Measurements from ENCODE around the gene SDR42E1. TPM values are rescaled to one million over a fixed set of nuclear protein-coding genes. Genes with fewer than 3 reads are reported as not detected.

The SDR42E1 gene
- total and polyA plus RNA-seq, 2 of the 13 experiments (the other 11 are each of a cell fraction or from before 2014, with no cell fraction given): 0.01 to 0.13 TPM

GRCh38 chr16:82050909-82051357 is 39.7 kb upstream of the SDR42E1 start (continued):
- TF ChIP-seq TFE3 (CRISPR knock-in tag; IDR thresholded peaks at IDR 0.05): no peak
- TF ChIP-seq MIXL1 (CRISPR knock-in tag; IDR thresholded peaks at IDR 0.05): no peak
- TF ChIP-seq GATA4 (IDR thresholded peaks at IDR 0.05; ENCODE audit: borderline replicate concordance, low read depth): peak; percentile 79; the same call in 1 of the 2 replicates
- no peak for TF ChIP-seq NFE2L2 (IDR thresholded peaks at IDR 0.05; ENCODE audit: low read length)
- peak; percentile 76 for TF ChIP-seq FOXP4 (CRISPR knock-in tag; IDR thresholded peaks at IDR 0.05)
- TF ChIP-seq HHEX (CRISPR knock-in tag; IDR thresholded peaks at IDR 0.05): no peak
- peak; percentile 17; the same call in 1 of the 2 replicates for TF ChIP-seq RARA (CRISPR knock-in tag; IDR thresholded peaks at IDR 0.05)
- no peak for TF ChIP-seq ZNF33B (CRISPR knock-in tag; IDR thresholded peaks at IDR 0.05)
- no peak for TF ChIP-seq RAD21 (CRISPR knock-in tag; IDR thresholded peaks at IDR 0.05)
- no peak for TF ChIP-seq TEF (CRISPR knock-in tag; IDR thresholded peaks at IDR 0.05)
- TF ChIP-seq ZSCAN29 (CRISPR knock-in tag; conservative IDR thresholded peaks at IDR 0.05): 0 out of 2 replicates have a peak, but pooled peaks have one; percentile 43
- TF ChIP-seq NR2F2 (IDR thresholded peaks at IDR 0.05; ENCODE audit: borderline replicate concordance, low read depth): no peak
- peak; percentile 85; the same call in 1 of the 2 replicates for TF ChIP-seq SOX5 (CRISPR knock-in tag; IDR thresholded peaks at IDR 0.05; ENCODE audit: borderline replicate concordance)
